OCI-LY1 (cell line): ENCODE measurements around the gene MGST1.

Source experiments
- H2AFZ ChIP-seq: fragments of 200-600 bp; sonication (generic), shearing (Covaris generic); 2 replicates; pipeline ENCODE4 v1.6.0; 2014; ENCODE audit warnings: antibody characterized with exemption, mild to moderate bottlenecking, low read length
- H3F3A ChIP-seq: fragments of 200-600 bp; sonication (generic), shearing (Covaris generic); 2 replicates; pipeline ENCODE4 v1.6.0; 2014; ENCODE audit warnings: mild to moderate bottlenecking, antibody characterized with exemption, low read length, moderate library complexity; ENCODE audit not compliant: insufficient read depth
- H3K27ac ChIP-seq: fragments of 200-600 bp; sonication (generic); 2 replicates; pipeline ENCODE4 v1.5.1; 2014; ENCODE audit warnings: low read length, mixed run types, mild to moderate bottlenecking, low read depth; ENCODE audit not compliant: poor library complexity, severe bottlenecking
- H3K27me3 ChIP-seq: fragments of 200-600 bp; sonication (generic); 2 replicates; pipeline ENCODE4 v1.6.0; 2014; ENCODE audit warnings: antibody characterized with exemption, mild to moderate bottlenecking, low read length, moderate library complexity; ENCODE audit not compliant: insufficient read depth
- H3K36me3 ChIP-seq: fragments of 200-600 bp; sonication (generic); 2 replicates; pipeline ENCODE4 v1.6.1; 2014; ENCODE audit warnings: mild to moderate bottlenecking, antibody characterized with exemption, low read length, moderate library complexity, mixed read lengths; ENCODE audit not compliant: insufficient read depth
- H3K4me1 ChIP-seq: fragments of 200-600 bp; sonication (generic); 2 replicates; pipeline ENCODE4 v1.5.1; 2014; ENCODE audit warnings: mild to moderate bottlenecking, low read length, moderate library complexity; ENCODE audit not compliant: insufficient read depth, severe bottlenecking
- H3K4me2 ChIP-seq: fragments of 200-600 bp; sonication (generic), shearing (Covaris generic); 2 replicates; pipeline ENCODE4 v1.6.1; 2014; ENCODE audit warnings: low read length
- H3K4me3 ChIP-seq: fragments of 200-600 bp; sonication (generic); 2 replicates; pipeline ENCODE4 v1.5.1; 2014; ENCODE audit warnings: low read length, low read depth, mild to moderate bottlenecking, mixed read lengths; ENCODE audit not compliant: poor library complexity, severe bottlenecking
- H3K79me2 ChIP-seq: fragments of 200-600 bp; shearing (Covaris generic); 2 replicates; pipeline ENCODE4 v1.6.1; 2016; ENCODE audit warnings: mixed run types, low read length, mixed read lengths; ENCODE audit not compliant: insufficient read depth
- H3K9ac ChIP-seq: fragments of 200-600 bp; sonication (generic), shearing (Covaris generic); 2 replicates; pipeline ENCODE4 v1.6.1; 2014; ENCODE audit warnings: mild to moderate bottlenecking, low read length, mixed read lengths
- H3K9me2 ChIP-seq: fragments of 200-600 bp; sonication (generic), shearing (Covaris generic); 2 replicates; pipeline ENCODE4 v1.6.1; 2014; ENCODE audit warnings: low read depth, mild to moderate bottlenecking, low read length, mixed read lengths
- H3K9me3 ChIP-seq: fragments of 200-600 bp; shearing (Covaris generic); 2 replicates; pipeline ENCODE4 v1.6.1; 2014; ENCODE audit warnings: low read length, mixed read lengths
- H4K20me1 ChIP-seq: fragments of 200-600 bp; sonication (generic), shearing (Covaris generic); 2 replicates; pipeline ENCODE4 v1.6.0; 2016; ENCODE audit warnings: mild to moderate bottlenecking, low read length; ENCODE audit not compliant: insufficient read depth
- EZH2 ChIP-seq: fragments of 200-600 bp; sonication (generic), shearing (Covaris generic); IDR thresholded peaks from 2 replicates; pipeline ENCODE4 v1.8.0; 2017; ENCODE audit warnings: borderline replicate concordance, mixed run types, mild to moderate bottlenecking, antibody characterized with exemption, low read length, moderate library complexity, mixed read lengths
- TF ChIP-seq, protein P1 (sequence below): fragments of 200-600 bp; sonication (generic), shearing (Covaris generic); IDR thresholded peaks from 2 replicates; pipeline ENCODE4 v1.5.1; 2017; ENCODE audit warnings: mild to moderate bottlenecking, antibody characterized with exemption, low read length, moderate library complexity, mixed read lengths

MGST1 gene

DNA sequence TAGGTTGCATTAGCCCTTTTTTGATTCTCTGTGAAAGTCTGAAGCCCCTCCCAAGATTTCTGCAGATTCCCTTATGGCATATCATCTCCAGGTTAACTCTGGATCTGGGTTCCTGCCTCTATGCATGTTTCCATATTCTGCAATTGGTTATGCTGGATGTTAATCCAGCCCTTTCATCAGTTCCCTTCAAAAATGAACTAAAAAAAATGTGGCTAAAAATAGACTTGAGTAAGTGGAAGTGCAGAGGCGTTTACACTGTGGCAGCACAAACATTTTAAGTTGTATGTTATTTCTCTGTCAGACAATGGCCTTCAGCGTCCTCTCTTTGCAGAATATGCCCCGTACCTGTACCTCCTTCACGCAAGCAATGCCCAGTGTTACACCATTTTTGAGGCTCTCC is 11.4 kb downstream of the MGST1 start:
- no peak overlapping the region for H3K9ac ChIP-seq
- TF ChIP-seq, protein P1, sequence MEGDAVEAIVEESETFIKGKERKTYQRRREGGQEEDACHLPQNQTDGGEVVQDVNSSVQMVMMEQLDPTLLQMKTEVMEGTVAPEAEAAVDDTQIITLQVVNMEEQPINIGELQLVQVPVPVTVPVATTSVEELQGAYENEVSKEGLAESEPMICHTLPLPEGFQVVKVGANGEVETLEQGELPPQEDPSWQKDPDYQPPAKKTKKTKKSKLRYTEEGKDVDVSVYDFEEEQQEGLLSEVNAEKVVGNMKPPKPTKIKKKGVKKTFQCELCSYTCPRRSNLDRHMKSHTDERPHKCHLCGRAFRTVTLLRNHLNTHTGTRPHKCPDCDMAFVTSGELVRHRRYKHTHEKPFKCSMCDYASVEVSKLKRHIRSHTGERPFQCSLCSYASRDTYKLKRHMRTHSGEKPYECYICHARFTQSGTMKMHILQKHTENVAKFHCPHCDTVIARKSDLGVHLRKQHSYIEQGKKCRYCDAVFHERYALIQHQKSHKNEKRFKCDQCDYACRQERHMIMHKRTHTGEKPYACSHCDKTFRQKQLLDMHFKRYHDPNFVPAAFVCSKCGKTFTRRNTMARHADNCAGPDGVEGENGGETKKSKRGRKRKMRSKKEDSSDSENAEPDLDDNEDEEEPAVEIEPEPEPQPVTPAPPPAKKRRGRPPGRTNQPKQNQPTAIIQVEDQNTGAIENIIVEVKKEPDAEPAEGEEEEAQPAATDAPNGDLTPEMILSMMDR, result no peak
- no peak for TF ChIP-seq EZH2
- no peak overlapping the region for H2AFZ ChIP-seq
- no peaks in the 10 kb centered on the region for H3K27me3 ChIP-seq
- H3K4me1 ChIP-seq, result no peaks in the 10 kb centered on the region
- no peaks in the 10 kb centered on the region for H3K36me3 ChIP-seq
- no peak overlapping the region for H3K27ac ChIP-seq
- H3K4me3 ChIP-seq, result no peak overlapping the region
- no peaks in the 10 kb centered on the region for H3K9me3 ChIP-seq
- H3F3A ChIP-seq, result no peaks in the 10 kb centered on the region
- no peak overlapping the region for H3K4me2 ChIP-seq
- no peaks in the 10 kb centered on the region for H3K79me2 ChIP-seq
- no peaks in the 10 kb centered on the region for H4K20me1 ChIP-seq
- no peaks in the 10 kb centered on the region for H3K9me2 ChIP-seq

GRCh38 chr12:16359512-16360491 is 12.4 kb downstream of the MGST1 start:
- Histone ChIP-seq H3K27me3 (no peaks in the 10 kb centered on the region), H2AFZ (no peak overlapping the region), H3K4me2 (no peak overlapping the region), H3K27ac (no peak overlapping the region), H3K9me2 (no peaks in the 10 kb centered on the region), H4K20me1 (no peaks in the 10 kb centered on the region), H3K4me1 (no peaks in the 10 kb centered on the region), H3K9ac (no peak overlapping the region), H3F3A (no peaks in the 10 kb centered on the region), H3K79me2 (no peaks in the 10 kb centered on the region), H3K9me3 (no peaks in the 10 kb centered on the region), H3K4me3 (no peak overlapping the region), H3K36me3 (no peaks in the 10 kb centered on the region)
- TF ChIP-seq, protein P1, result peak; percentile 91
- no peak for TF ChIP-seq EZH2

GRCh38 chr12:16361142-16361783 is 13.8 kb downstream of the MGST1 start:
- Histone ChIP-seq H3K79me2 (no peaks in the 10 kb centered on the region), H3K4me3 (no peak overlapping the region), H3K27ac (no peak overlapping the region), H3F3A (no peaks in the 10 kb centered on the region), H3K9ac (no peak overlapping the region), H3K36me3 (no peaks in the 10 kb centered on the region), H3K9me3 (no peaks in the 10 kb centered on the region), H3K27me3 (no peaks in the 10 kb centered on the region), H3K4me1 (no peaks in the 10 kb centered on the region), H2AFZ (no peak overlapping the region), H3K4me2 (no peak overlapping the region), H4K20me1 (no peaks in the 10 kb centered on the region), H3K9me2 (no peaks in the 10 kb centered on the region)
- TF ChIP-seq, protein P1, result no peak
- no peak for TF ChIP-seq EZH2
